Muscle of arm (tissue), 12 donors: ENCODE measurements around the gene SYNE1. TPM values are rescaled to one million over a fixed set of nuclear protein-coding genes. Genes with fewer than 3 reads are reported as not detected.
"Not testable (repeated sequence)": the region's sequence is repeated elsewhere in the genome, so short reads cannot be mapped to it uniquely, and the experiment has no call there.

ENCODE experiments used
- DNase-seq: peaks from one replicate; pipeline ENCODE4 v3.0.0-alpha.2; 2013
- polyA plus RNA-seq, 12 donors: library from polyadenylated mRNA; unstranded; fragments of 120-200 nt; gene quantifications; one replicate each; pipeline ENCODE4 v1.2.1, GENCODE V29; 2013; ENCODE audit not compliant: insufficient read length in 12 of 12

SYNE1 gene
- polyA plus RNA-seq, 12 donors, result 56.3 to 139 (median 100) TPM; not detected in 1

GRCh38 chr6:152372945-152373344 is 264.2 kb downstream of the SYNE1 start:
- DNase-seq, result no peak

GRCh38 chr6:152371775-152372174 is 265.4 kb downstream of the SYNE1 start:
- no peak for DNase-seq

- peak; percentile 69 for DNase-seq
Measured at GRCh38 chr6:152368751-152369624, 268.2 kb downstream of the SYNE1 start.

- DNase-seq, result no peak
Measured at GRCh38 chr6:152364866-152365265, 272.3 kb downstream of the SYNE1 start.

GRCh38 chr6:152360034-152360433 is 277.1 kb downstream of the SYNE1 start:
- DNase-seq, result no peak

- no peak for DNase-seq
Measured at GRCh38 chr6:152356662-152357061, 280.5 kb downstream of the SYNE1 start.

GRCh38 chr6:152356016-152356415 is 281.1 kb downstream of the SYNE1 start:
- DNase-seq, result no peak

GRCh38 chr6:152355166-152355565 is 282.0 kb downstream of the SYNE1 start:
- DNase-seq, result no peak

- DNase-seq, result no peak
Measured at GRCh38 chr6:152353440-152353839, 283.7 kb downstream of the SYNE1 start.

GRCh38 chr6:152351742-152352141 is 285.4 kb downstream of the SYNE1 start:
- DNase-seq, result no peak

GRCh38 chr6:152351110-152351509 is 286.1 kb downstream of the SYNE1 start:
- DNase-seq, result peak; percentile 14

- no peak for DNase-seq
Measured at GRCh38 chr6:152348116-152348515, 289.0 kb downstream of the SYNE1 start.

GRCh38 chr6:152343735-152344360 is 293.3 kb downstream of the SYNE1 start:
- DNase-seq, result no peak

GRCh38 chr6:152341596-152341995 is 295.6 kb downstream of the SYNE1 start:
- no peak for DNase-seq

- peak; percentile 21 for DNase-seq
Measured at GRCh38 chr6:152338335-152339125, 298.6 kb downstream of the SYNE1 start.

- DNase-seq, result no peak
Measured at GRCh38 chr6:152334555-152334954, 302.6 kb downstream of the SYNE1 start.

- DNase-seq, result no peak
Measured at GRCh38 chr6:152330961-152331360, 306.2 kb downstream of the SYNE1 start.

- DNase-seq, result no peak
Measured at GRCh38 chr6:152329638-152330448, 307.3 kb downstream of the SYNE1 start.

GRCh38 chr6:152328200-152328599 is 309.0 kb downstream of the SYNE1 start:
- not testable (repeated sequence) for DNase-seq

GRCh38 chr6:152323376-152323775 is 313.8 kb downstream of the SYNE1 start:
- no peak for DNase-seq

- no peak for DNase-seq
Measured at GRCh38 chr6:152318278-152318677, 318.9 kb downstream of the SYNE1 start.

GRCh38 chr6:152316024-152316423 is 321.1 kb downstream of the SYNE1 start:
- no peak for DNase-seq
